NCI-H2171 (cell line): ENCODE measurements around the gene SCML1.

ENCODE experiments used
- DNase-seq: peaks from one replicate; lab custom pipeline; 2025; lab: John Stamatoyannopoulos, UW

SCML1 gene

DNA sequence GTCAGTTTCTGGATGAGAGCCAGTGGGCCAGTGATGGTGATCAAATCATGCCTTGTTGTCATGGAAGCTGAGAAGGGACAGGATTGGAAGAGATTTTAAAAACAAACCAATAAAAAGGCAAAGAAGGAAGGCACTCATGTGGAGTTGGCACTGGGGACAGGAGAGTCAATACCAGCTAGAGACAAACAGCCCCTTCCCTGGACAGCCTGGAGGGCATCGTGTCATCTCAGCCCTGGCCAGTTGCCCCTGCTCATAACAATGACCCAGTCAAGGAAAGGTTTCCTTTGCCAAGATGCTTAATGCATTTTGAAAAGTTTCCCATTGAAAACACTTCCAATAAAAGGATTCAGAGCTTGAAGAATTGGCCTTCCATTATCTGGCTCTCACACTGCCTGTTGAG, 55.5 kb downstream of the SCML1 start:
- no peak for DNase-seq

DNA sequence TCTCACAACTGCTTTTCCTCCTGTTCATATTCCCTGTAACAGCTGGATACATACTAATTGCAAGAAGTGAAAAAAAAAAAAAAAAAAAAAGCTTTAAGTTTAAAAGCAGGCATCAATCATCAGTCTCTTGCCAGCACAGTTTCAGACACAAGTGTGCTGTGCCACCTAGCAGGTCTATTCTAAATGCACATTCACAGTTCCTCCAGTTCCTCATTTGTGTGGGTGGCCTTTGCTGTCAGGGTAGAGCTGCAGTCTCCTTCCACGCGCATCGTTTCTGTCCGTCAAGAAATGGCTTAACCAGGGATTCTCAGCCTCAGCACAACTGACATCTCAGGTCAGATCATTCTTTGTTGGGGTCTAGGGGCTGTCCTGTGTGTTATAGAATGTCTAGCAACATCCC, 61.6 kb downstream of the SCML1 start:
- no peak for DNase-seq

DNA sequence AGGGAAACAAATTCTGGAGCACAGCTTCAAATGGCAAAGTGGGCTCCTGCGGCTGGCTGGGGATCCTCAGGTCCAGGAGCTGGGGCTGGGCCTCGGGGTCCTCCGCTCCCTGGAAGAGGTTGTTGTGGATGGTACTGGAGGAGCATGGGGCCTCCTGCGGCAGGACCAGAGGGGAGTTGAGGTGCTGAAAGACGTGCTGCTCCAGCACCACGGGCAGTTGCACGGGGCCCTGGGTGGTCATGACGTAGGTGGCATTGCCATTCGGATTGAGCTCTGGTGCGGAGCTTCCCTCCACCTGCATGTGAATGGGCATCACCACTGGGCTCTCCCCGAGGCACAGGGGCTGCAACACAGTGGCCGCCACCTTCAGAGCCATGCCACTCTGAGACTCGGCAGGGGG, 64.1 kb downstream of the SCML1 start:
- DNase-seq: no peak

DNA sequence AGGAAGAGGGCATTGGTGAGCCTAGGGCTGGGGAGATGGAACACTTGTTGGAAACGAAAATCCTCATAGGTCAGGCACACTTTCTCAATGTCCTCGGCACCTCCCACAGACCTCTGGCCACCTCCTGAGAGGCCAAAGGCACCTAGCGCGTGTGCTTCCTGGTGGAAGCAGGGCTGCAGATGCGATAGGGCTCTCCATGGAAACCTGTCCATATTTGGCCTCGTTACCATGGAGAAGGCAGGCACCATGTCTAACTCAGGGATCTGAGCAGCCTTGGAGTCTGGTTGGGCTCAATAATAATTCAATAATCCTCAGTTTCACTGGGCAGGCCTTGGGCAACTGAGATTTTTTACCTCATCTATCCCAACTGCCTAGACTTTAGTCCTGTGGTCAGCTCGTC, 65.5 kb downstream of the SCML1 start:
- DNase-seq: no peak

DNA sequence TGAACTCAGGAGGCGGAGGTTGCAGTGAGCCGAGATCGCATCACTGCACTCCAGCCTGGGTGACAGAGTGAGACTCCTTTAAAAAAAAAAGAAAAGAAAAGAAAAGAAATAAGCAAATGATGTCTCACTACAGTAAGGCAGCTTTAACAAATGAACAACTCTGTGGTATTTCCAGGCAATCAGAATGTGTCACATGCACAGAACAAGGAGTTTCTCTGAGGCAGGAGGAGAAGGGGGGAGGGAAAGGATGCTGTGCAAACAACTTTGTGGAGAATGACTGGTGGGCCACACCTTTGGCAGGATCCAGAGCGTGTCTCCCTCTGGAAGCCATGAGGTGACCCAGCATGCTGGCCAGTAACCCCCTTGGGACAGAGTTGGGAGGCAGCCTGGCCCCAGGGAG, 66.2 kb downstream of the SCML1 start:
- no peak for DNase-seq
